Fibroblast of skin of right quadriceps (primary cell): ENCODE data around the gene EVL.

ENCODE experiments used
- DNase-seq: peaks from one replicate; pipeline ENCODE4 v3.0.0-alpha.2; 2013

EVL gene

GRCh38 chr14:100067971-100068959, 3.0 kb downstream of the EVL start:
- peak; percentile 34 for DNase-seq

- DNase-seq, result no peak
These were observed 4.1 kb downstream of the EVL start for GRCh38 chr14:100069161-100069800.

GRCh38 chr14:100070310-100070709, 5.1 kb downstream of the EVL start:
- DNase-seq, result no peak

GRCh38 chr14:100071545-100071944, 6.3 kb downstream of the EVL start:
- no peak for DNase-seq

- DNase-seq, result no peak
These were observed 7.6 kb downstream of the EVL start for GRCh38 chr14:100072783-100073346.

- no peak for DNase-seq
These were observed 8.6 kb downstream of the EVL start for GRCh38 chr14:100073576-100074430.

GRCh38 chr14:100074431-100075100, 9.3 kb downstream of the EVL start:
- DNase-seq, result no peak

GRCh38 chr14:100075681-100076080, 10.5 kb downstream of the EVL start:
- no peak for DNase-seq

GRCh38 chr14:100076133-100076532, 10.9 kb downstream of the EVL start:
- no peak for DNase-seq

- peak; percentile 65 for DNase-seq
These were observed 11.4 kb downstream of the EVL start for GRCh38 chr14:100076606-100077005.

GRCh38 chr14:100077441-100077840, 12.2 kb downstream of the EVL start:
- DNase-seq, result no peak

GRCh38 chr14:100078216-100078803, 13.1 kb downstream of the EVL start:
- no peak for DNase-seq

GRCh38 chr14:100078997-100079725, 13.9 kb downstream of the EVL start:
- DNase-seq, result peak; percentile 89

- no peak for DNase-seq
These were observed 14.4 kb downstream of the EVL start for GRCh38 chr14:100079726-100080005.

GRCh38 chr14:100080206-100080605, 15.0 kb downstream of the EVL start:
- no peak for DNase-seq

- DNase-seq, result no peak
These were observed 16.9 kb downstream of the EVL start for GRCh38 chr14:100081997-100082625.

GRCh38 chr14:100082723-100083122, 17.5 kb downstream of the EVL start:
- no peak for DNase-seq

GRCh38 chr14:100083706-100084105, 18.5 kb downstream of the EVL start:
- DNase-seq, result peak; percentile 23

- no peak for DNase-seq
These were observed 19.4 kb downstream of the EVL start for GRCh38 chr14:100084591-100084990.

GRCh38 chr14:100085462-100085861, 20.2 kb downstream of the EVL start:
- DNase-seq, result no peak

- no peak for DNase-seq
These were observed 21.1 kb downstream of the EVL start for GRCh38 chr14:100086361-100086760.
